Cardiac fibroblast (primary cell): ENCODE measurements around the gene PSTPIP2.

Experiments
- DNase-seq, 2 donors: peaks; one replicate each; pipeline versions ENCODE4 v3.0.0 to v3.0.0-alpha.2; 2010; ENCODE audit warnings: low read depth in 2 of 2
- H3K4me3 ChIP-seq, 2 donors: replicated peaks in 1 of 2; 1 replicate in 1 of 2; 2 replicates in 1 of 2; pipeline ENCODE4 v1.5.1; 2011; ENCODE audit warnings: low read depth in 2 of 2, low read length in 2 of 2, mild to moderate bottlenecking in 2 of 2, moderate library complexity in 1 of 2
- CTCF ChIP-seq: IDR thresholded peaks from one replicate; pipeline ENCODE4 v1.5.1; 2011; ENCODE audit warnings: low read depth, mild to moderate bottlenecking, low read length, inconsistent platforms

PSTPIP2 gene

GRCh38 chr18:45958730-45959129, 113.3 kb downstream of the PSTPIP2 start:
- DNase-seq = peak in 1 of 2 donors; percentile 45
- H3K4me3 ChIP-seq = no peak overlapping the region
- TF ChIP-seq CTCF = no peak

GRCh38 chr18:45958027-45958426, 114.0 kb downstream of the PSTPIP2 start:
- DNase-seq = no peak
- H3K4me3 ChIP-seq = no peak overlapping the region
- TF ChIP-seq CTCF = no peak

GRCh38 chr18:45957100-45957499, 115.0 kb downstream of the PSTPIP2 start:
- TF ChIP-seq CTCF = no peak
- DNase-seq = peak; percentile 55 to 76
- no peak overlapping the region for H3K4me3 ChIP-seq

GRCh38 chr18:45954070-45954934, 117.8 kb downstream of the PSTPIP2 start:
- DNase-seq = peak; percentile 78 to 95
- H3K4me3 ChIP-seq = no peak overlapping the region
- no peak for TF ChIP-seq CTCF

- peak; percentile 81 to 97 for DNase-seq
- no peak overlapping the region for H3K4me3 ChIP-seq
- TF ChIP-seq CTCF = no peak
Observed at GRCh38 chr18:45951016-45951714, 120.9 kb downstream of the PSTPIP2 start.

- TF ChIP-seq CTCF = no peak
- no peak for DNase-seq
- H3K4me3 ChIP-seq = no peak overlapping the region
Observed at GRCh38 chr18:45945669-45946068, 126.4 kb downstream of the PSTPIP2 start.
